Choroid plexus epithelial cell (primary cell): Measurements from ENCODE around the gene BANF1.

Source experiments
- DNase-seq: peaks from one replicate; pipeline ENCODE4 v3.0.0-alpha.2; 2010; ENCODE audit warnings: low read depth
- H3K4me3 ChIP-seq: 2 replicates; pipeline ENCODE4 v1.5.1; 2011; ENCODE audit warnings: low read depth, mild to moderate bottlenecking, control low read depth, low read length, moderate library complexity
- TF ChIP-seq, protein P1 (sequence below): conservative IDR thresholded peaks from 2 replicates; pipeline ENCODE4 v1.5.1; 2011; ENCODE audit warnings: low read depth, mild to moderate bottlenecking, control low read depth, inconsistent platforms, low read length, moderate library complexity

Gene BANF1

DNA sequence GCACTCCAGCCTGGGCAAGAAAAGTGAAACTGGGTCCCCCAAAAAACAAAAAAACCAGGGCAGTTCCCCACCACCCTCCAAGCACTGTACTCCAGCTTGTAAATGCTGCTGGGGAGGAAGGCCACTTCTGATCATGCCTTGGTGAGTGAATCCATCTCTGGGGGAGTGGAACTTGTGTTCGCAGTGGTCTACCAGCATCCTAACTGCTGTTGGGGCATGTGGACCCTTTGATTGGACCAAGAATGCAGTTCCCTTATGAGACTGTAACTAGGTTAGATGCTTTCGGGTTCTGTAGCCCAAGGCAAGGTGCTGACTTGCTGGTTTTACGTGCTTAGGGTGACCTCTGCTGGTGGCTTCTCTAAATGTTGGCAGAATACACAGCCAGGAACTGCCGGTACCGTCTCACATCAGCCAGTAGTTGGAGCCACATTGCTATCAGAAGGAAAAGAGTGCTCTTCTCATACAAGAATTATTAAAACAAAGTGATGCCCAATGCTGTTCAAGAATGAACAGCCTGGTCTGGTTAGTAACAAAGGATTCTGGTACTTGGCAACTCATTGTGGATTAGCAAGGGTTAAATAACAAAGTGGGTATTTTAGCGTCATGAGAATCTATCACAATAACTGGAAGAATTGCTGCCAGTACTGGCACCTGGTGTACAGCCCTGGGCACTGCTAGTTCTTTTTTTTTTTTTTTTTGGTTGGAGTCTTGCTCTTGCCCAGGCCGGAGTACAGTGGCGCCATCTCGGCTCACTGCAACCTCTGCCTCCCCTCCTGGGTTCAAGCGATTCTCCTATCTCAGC, 13.3 kb upstream of the BANF1 start:
- peak; percentile 98 for DNase-seq
- TF ChIP-seq, protein P1, sequence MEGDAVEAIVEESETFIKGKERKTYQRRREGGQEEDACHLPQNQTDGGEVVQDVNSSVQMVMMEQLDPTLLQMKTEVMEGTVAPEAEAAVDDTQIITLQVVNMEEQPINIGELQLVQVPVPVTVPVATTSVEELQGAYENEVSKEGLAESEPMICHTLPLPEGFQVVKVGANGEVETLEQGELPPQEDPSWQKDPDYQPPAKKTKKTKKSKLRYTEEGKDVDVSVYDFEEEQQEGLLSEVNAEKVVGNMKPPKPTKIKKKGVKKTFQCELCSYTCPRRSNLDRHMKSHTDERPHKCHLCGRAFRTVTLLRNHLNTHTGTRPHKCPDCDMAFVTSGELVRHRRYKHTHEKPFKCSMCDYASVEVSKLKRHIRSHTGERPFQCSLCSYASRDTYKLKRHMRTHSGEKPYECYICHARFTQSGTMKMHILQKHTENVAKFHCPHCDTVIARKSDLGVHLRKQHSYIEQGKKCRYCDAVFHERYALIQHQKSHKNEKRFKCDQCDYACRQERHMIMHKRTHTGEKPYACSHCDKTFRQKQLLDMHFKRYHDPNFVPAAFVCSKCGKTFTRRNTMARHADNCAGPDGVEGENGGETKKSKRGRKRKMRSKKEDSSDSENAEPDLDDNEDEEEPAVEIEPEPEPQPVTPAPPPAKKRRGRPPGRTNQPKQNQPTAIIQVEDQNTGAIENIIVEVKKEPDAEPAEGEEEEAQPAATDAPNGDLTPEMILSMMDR = peak; percentile 94
- H3K4me3 ChIP-seq = no peak overlapping the region

DNA sequence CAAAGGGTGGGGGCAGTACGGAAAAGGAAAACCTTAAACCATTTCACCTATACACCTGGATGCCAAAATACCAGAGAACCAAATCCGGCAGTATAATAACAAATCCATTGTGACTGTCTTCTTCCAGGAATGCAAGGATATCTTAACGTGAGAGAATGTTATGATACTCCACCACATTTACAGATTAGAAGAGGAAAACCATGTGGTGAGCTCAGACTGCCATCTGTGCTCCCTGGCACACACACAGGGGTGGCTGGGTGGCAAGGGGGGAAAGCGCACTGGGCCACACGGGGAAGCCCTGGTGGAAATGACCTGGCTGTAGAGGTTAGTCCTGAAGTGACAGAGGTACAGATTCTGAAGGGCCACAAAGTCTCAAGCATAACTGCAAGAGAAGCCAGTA, 10.2 kb upstream of the BANF1 start:
- no peak overlapping the region for H3K4me3 ChIP-seq
- TF ChIP-seq, protein P1 = no peak
- DNase-seq = no peak

GRCh38 chr11:65997286-65997685, 5.0 kb upstream of the BANF1 start:
- DNase-seq = peak; percentile 18
- TF ChIP-seq, protein P1 = no peak

DNA sequence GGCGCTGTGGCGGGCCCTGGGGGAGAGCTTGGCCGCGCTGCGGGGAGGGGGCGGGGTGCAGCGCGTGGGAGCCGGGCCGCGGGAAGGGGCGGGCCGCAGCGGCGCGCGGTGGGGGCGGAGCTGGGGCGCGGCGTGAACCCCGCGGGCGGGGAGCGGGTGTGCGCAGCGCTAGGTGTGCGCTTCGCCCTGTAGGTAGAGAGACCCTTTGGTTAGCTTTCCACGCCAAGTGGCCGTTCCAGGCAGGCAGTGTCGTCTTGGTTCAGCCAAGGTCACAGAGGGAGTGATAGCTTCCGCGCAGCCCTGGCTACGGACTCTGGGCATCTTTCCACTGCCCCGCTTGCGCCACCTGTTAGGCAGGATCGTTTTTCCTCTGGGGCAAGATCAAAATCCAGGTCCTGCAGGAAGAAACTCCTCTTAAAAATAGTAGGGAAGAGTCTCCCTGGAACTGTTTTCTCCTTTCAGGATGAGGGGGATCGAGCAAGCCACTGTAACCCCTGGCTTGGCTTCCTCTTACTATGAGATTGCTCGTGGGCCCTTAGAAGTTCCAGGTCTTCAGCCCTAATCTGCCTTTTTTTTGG, 434 bp downstream of the BANF1 start:
- H3K4me3 ChIP-seq = peak overlapping the region; percentile 97
- TF ChIP-seq, protein P1 = peak; percentile 31
- DNase-seq = peak; percentile 44

More at GRCh38 chr11:65997286-65997685, 5.0 kb upstream of the BANF1 start:
- H3K4me3 ChIP-seq = no peak overlapping the region

DNA sequence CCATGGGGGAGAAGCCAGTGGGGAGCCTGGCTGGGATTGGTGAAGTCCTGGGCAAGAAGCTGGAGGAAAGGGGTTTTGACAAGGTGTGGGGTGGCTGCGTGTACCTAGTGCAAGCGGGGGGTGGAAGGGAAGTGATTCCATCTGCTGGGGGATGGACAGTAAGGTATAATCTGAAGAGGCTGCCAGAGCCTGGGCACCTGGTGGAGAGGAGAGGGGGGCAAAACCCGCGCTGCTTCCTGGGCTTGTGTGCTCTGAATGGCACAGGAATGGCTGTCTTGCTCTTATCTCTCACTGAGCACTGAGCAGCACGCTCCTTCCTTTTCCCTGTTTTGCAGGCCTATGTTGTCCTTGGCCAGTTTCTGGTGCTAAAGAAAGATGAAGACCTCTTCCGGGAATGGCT, 988 bp downstream of the BANF1 start:
- DNase-seq = no peak
- peak overlapping the region; percentile 97 for H3K4me3 ChIP-seq
- TF ChIP-seq, protein P1 = no peak

DNA sequence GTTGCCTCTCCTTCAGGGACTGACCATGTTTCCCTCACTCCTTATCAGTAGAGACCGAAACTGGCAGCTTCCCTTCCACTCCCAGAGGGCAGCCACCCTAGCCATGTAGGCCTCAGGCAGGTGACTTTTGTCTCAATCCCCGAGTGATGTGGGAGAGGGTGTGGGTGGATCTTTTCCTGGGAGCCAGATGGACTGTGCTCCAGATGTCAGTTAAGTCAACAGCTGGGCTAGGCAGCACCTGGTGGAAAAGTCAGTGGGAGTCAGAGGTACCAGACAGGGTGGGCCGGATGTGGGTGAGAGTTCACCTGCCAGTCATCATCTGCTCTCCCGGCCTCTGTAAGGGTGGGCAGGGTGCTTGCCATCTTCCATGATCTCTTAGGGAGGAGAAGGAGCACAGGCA, 1.9 kb downstream of the BANF1 start:
- H3K4me3 ChIP-seq = no peak overlapping the region
- TF ChIP-seq, protein P1 = no peak
- no peak for DNase-seq
